Right ventricle myocardium inferior (tissue), 1 donor: ENCODE data around the gene NSG2. TPM values are rescaled to one million over a fixed set of nuclear protein-coding genes. Genes with fewer than 3 reads are reported as not detected.
"Not testable (repeated sequence)": the region's sequence is repeated elsewhere in the genome, so short reads cannot be mapped to it uniquely, and the experiment has no call there.

Source experiments
- ATAC-seq: fragments of 200-7000 bp; cut with Tn5 transposase; one replicate; pipeline ENCODE4 v1.9.1; 2020; ENCODE audit warnings: mild to moderate bottlenecking, moderate library complexity
- DNase-seq: peaks from one replicate; pipeline ENCODE4 v3.0.0; 2021; ENCODE audit errors: missing footprints
- intact Hi-C: fragments of 100-400 bp; cut with DNase I; formaldehyde crosslinking; loops from one replicate; pipeline ENCODE4 v1.11.0; 2022
- total RNA-seq: library from RNA; stranded (reverse); fragmentation: NEBNext Ultra II Directional; extraction: Animal tissue kit (Norgen Biotek cat#: 25700); gene quantifications from one replicate; pipeline ENCODE4 v1.2.1, GENCODE V29; 2021
- donor health status: DM: no; HTN: yes; CAD: no; lungs with severe emphysema.

Gene NSG2
- total RNA-seq, 1 donor from 2014 or later: 0.30 TPM

DNA sequence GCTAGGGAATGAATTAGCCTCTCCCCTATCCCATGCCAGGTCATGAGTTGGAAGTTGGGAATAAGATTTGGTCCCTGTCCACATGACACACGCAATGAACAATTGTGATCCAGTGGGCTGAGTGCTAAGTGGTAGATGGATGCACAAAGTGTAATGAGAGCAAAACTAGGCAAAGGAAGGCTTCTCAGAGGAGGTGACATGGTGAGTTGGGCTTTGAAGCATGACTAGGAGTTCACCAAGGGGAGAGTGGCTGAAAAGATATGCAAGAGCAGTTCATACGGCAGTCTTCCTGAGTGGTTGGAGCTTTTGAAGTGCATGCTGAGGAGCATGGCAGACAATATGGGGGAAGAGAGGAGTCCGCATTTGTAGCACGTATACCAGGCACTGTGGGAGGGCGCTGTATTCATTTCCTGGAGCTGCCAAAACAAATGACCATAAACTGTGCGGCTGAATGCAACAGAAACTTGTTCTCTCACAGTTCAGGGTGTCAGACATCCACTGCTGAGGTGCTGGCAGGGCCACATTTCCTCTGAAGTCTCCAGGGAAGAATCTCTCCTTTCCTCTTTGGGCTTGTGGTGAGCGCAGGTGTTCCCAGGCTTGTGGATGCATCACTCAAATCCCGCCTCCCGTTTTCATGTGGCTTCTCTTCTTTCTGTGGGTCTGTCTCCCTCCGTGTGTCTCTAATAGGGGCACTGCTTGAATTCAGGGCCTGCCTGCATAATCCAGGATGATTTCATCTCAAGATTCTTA lies 49.5 kb downstream of the NSG2 start:
- DNase-seq: no peak
- intact Hi-C loops: no loop called here
- no peak for ATAC-seq

DNA sequence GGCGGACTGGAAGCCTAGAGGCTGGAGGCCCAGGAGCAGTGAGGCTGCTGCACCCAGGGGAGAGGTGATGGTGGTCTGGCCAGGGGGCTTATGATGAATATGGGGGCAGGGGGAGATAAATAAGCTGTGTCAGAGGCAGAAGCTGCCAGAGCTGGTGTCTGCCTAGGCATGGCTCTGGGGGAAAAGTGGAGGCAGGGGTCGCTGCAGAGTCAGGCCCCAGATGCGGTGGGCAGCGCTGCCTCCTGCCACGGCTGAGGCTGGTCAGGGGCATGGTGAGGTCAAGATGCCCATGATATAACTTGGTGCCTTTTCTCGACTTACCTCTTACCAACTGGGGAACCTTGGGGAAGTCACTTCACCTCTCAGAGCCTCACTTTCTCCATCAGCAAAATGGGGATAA lies 51.1 kb downstream of the NSG2 start:
- ATAC-seq: no peak
- intact Hi-C loops: no loop called here

DNA sequence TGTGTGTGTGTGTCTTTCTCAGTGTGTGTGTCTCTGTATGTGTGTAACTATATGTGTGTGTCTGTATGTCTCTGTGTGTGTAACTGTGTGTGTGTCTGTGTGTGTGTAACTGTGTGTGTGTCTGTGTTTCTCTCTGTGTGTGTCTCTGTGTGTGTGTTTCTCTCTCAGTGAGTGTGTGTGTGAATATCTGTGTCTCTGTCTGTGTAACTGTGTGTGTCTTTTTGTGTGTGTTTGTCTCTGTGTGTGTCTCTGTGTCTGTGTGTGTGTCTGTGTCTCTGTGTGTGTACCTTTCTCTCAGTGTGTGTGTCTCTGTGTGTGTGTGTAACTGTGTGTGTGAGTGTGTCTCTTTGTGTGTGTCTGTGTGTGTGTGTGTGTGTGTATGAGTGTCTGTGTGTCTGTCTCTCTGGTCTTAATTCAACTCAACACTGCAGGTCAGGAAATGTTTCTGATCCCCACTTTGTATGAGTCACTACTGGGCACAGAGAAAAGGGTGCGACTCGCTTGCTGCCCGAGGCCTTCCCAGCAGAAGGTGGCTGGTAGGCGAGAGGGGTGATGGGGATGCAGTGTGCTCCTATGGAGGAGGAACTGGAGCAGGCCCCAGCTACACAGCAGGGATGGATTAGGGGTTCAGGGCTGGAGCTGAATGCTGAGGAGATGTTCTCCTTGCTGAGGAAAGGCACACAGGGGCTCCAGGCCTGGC lies 52.1 kb downstream of the NSG2 start:
- no peak for ATAC-seq
- no peak for DNase-seq
- intact Hi-C loops: no loop called here

More for the DNA sequence above, 51.1 kb downstream of the NSG2 start:
- no peak for DNase-seq

DNA sequence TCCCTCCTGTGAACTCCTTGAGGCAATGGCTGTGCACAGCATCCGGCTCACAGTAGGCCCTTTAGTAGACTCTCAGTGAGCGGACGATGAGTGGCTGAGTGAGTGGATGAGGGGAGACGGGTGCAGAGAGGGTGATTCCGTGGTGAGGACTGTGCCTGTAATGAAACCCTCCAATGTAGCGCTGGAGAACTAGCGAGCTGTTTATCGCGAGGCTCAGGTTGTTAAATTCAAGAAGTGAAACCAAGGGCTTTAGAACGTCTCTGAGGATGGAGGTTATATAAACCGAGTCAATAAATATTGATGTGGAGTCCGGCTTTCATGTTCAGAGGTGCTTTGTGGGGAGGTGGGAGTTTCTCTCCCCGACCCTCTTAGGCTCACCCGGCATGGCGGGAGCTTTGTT lies 53.2 kb downstream of the NSG2 start:
- ATAC-seq: no peak

DNA sequence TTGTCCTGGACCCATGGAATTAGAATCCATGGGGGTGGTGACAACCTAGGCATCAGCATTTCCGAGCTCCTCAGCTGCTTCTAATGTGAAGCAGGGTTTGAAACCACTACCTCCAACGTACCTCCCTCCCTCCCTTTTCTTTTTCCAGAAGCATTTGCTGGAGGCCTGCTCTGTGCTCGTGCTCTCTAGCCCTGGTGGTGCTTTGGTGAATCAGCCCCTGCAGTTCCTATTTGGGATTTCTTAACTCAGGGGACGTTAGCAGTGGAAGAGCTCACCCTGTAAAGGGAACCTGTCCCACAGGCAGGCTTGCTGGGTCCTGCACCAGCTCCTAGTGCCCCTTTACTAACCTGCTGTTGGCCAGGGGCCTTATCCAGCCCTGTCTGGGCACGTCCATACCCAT lies 55.0 kb downstream of the NSG2 start:
- DNase-seq (no peak), ATAC-seq (no peak)
- intact Hi-C loops: no loop called here

More for the DNA sequence above, 53.2 kb downstream of the NSG2 start:
- intact Hi-C loops: no loop called here
- no peak for DNase-seq

DNA sequence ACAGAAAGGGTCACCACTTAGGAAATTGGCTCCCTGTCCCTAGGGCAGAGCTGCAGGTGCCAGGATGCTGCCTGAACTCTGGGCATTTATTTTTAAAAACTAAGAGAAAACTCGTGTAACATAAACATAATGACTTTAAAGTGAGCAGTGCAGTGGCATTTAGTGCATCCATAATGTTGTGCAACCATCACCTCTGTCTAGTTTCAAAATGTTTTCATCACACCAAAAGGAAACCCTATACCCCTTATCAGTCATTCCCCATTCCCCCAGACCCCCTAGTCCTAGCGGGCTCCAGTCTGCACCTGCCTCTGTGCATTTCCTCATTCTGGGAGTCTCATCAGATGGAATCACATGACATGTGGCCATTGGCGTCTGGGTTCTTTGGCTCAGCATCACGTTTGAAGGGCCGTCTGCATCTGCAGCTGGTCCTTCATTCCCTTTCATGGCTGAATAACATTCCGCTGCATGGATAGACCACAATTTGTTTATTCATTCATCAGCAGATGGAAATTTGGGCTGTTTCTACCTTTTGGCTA lies 55.8 kb downstream of the NSG2 start:
- DNase-seq (no peak), ATAC-seq (no peak)
- intact Hi-C loops: no loop called here

DNA sequence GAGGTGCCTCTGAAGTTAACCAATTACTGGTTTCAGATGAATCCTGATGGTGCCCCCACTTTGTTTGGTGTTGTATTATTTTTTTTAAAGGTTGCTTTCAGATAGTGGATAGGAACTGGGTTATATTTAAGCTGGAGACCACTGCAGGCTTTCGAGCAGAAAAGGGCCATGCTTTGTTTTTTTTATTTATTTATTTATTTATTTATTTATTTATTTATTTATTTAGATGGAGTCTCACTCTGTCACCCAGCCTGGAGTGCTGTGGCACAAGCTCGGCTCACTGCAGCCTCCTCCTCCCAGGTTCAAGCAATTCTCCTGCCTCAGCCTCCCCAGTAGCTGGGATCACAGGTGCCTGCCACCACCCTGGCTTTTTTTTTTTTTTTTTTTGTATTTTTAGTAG lies 57.1 kb downstream of the NSG2 start:
- ATAC-seq, DNase-seq, intact Hi-C loops: not testable (repeated sequence)

DNA sequence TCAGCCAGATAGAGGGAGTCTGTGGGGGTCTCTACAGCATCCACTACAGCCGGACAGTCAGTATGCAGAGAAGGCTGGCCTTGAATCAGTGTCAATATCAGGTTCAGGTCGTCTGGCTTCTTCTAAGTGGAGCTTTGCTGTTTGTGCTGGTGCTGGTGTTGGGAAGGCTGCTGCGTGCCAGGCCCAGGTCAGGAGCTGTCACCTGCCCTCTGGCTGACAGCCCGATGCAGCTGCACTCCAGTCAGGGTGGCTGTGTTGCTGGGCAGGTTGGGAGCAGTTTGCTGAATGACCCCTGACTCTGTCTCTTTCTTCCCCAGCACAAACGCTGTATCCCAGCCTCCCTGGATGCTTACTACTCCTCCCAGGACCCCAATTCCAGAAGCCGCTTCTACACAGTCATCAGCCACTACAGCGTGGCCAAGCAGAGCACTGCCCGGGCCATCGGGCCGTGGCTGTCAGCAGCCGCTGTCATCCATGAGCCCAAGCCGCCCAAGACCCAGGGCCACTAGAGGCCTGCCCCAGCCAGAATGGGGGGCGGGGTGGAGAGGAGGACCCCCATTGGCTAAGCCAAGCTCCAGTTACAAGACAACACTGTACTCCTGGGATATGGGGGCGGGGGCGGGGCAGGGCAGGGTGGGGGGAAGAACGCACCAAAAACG lies 61.6 kb downstream of the NSG2 start:
- DNase-seq (no peak), ATAC-seq (no peak)
- intact Hi-C loops: no loop called here

DNA sequence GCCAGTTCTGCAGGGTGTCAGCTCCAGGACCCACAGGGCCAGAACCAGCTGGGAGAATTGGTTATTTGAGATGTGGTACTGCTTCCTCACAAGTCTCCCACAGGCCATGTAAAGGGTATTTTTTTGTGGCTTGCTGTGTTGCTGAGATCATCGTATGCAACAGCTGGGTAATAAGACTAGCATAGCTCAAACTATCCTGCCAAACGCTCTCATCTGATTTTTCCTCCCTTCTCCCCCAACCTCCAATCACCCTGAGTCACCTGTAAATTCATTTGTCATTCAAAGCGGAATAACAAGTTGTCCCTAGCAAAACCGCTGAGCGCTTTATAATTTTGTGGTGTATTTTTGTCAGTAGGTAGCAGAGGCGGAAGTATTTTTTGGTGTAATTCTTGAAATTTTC lies 63.2 kb downstream of the NSG2 start:
- intact Hi-C loops: no loop called here
- ATAC-seq (no peak), DNase-seq (no peak)

DNA sequence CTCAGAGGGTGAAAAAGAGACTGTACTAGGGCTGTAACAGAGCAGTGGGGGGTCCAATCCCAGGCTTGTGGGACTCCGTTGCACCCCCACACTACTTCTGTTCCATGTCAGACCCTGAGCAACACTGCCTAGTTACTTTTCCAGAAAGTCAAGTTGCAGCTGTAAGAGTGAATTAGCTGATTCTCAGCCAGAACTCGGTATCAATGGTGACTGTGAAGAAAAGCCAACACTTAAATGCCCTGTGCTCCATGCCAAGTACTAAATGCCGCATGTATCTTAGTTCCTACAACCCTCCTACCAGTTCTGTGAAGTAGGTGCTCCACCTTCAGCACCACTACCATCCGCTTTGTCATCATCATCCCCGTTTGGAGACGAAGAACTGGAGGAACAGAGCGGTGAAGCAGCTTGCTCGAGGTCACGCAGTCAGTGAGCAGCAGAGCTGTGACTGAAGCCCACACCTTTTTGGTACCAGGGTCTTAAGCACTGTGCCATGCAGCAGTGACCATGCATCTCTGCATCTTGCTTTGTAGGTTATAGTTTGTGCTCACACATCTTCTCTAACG lies 64.3 kb downstream of the NSG2 start:
- ATAC-seq (no peak), DNase-seq (no peak)
- intact Hi-C loops: no loop called here

DNA sequence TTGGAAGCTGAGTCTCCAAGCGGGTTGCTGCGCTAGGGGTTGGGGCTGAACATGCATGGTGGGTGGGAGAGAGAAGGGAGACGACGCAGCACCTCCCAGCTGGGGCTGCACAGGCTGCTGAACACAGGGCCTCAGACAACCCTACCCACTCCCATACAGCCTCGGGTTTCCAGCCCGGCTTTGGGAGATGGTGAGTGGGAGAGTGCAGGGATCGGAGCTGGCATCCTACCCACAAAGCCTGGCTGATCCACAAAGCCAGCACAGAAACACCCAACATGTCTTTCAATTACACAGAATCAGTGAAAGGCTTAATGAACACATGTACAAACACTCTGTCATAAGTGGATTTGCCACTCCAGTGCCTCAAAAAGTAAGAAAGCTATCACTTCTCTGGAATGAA lies 64.8 kb downstream of the NSG2 start:
- DNase-seq (no peak), ATAC-seq (no peak)
- intact Hi-C loops: no loop called here

DNA sequence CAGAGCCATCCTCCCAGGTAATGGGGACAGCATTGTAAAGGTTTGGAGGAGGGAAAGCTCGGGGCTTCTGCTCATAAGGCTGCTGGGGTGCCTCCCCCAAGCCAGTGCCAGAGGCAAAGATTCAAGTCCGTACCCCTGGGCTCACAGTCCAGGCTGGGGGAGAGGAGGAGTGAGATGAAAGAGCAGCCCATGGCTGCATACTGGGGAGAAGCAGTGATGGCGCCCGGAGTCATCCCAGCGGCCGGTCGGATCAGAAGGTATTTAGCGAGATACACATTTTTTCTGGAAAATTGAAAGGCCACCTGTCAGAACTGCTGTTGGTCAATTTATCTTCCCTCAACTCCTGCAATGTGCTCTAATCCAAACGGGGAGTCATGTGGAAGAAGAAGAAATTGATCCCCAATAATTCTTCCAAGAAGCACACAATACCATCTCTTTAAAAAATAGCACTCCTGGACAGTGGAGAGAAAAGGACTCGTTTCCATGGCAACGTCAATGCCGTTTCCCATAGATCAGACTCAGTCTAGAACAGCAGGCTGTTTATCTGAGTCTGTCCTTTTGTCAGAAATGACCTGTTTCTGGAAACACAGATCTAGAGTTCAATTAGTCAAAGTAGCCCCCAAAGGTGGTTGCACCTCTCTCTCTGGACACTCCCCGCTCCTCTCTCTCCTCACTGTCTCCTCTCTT lies 65.9 kb downstream of the NSG2 start:
- no peak for ATAC-seq

DNA sequence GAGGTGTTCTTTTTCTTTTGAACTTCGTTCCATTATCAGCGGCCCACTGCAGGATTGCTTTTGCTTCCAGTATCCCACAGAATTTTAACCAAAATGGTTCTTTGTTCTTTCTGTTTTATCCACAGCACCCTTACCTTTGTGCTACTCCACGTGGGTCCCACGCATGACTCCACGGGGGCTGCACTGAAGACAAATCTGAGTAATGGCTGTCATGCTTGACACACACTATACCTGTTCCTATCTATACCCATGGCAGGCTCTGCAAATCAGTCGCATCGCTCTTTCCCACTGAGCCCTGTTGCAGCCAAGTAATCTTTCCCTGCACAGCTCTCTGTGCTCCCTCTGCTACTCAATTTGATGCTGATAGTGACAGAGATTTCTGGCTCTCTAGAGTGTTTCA lies 69.7 kb downstream of the NSG2 start:
- DNase-seq (no peak), ATAC-seq (no peak)
- intact Hi-C loops: no loop called here

More for the DNA sequence above, 65.9 kb downstream of the NSG2 start:
- DNase-seq: no peak
- intact Hi-C loops: no loop called here

DNA sequence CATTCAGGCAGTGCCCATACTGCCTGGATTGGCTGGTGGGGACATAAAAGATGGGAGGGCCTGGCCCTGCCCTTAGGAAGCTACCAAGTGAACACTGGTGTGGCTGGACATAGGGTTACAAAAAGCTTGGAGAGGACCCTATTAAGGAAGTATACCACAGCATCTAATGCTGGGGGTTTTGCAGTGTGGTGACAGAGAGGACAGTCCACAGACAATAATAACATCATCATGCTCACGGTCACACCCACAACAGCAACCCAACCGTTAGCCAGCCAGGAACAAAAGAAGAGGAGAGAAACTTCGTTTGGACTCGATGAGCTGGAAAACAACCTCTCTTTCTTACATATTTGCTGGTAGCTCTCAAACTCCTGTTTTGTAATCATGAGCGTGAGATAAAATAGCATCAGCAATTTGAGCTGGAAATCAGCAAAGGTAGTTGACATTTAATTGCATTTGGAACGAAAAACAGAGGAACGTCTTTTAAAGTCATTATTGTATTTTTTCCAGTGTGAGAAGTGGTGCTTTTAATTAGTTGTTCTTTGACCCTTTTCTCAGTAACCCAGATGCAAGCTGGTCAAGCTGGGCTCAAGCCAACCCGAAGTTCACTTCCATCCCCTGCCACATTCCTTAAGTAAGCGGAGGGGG lies 73.4 kb downstream of the NSG2 start:
- ATAC-seq: no peak
- intact Hi-C loops: no loop called here

DNA sequence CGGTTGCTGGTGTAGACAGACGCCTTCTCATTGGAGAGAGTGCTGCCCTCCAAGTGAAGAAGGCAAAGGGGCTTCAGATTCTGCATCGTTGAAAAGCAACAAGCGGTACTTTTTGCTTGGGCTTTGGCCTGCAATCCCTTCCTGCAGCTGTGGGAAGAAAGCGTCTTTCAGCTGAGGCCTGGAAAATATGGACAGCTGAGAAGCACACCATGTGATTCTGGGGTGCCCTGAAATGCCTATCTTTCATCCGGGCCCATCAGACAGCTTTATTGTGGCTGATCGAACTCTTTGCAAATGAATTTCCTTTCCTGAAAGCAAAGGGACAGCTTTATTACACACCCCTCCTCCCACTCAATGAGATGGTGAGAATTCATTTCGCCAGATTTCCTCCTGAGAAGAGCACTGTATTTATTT lies 74.0 kb downstream of the NSG2 start:
- intact Hi-C loops: no loop called here
- ATAC-seq (no peak), DNase-seq (no peak)

More for the DNA sequence above, 73.4 kb downstream of the NSG2 start:
- DNase-seq: no peak

DNA sequence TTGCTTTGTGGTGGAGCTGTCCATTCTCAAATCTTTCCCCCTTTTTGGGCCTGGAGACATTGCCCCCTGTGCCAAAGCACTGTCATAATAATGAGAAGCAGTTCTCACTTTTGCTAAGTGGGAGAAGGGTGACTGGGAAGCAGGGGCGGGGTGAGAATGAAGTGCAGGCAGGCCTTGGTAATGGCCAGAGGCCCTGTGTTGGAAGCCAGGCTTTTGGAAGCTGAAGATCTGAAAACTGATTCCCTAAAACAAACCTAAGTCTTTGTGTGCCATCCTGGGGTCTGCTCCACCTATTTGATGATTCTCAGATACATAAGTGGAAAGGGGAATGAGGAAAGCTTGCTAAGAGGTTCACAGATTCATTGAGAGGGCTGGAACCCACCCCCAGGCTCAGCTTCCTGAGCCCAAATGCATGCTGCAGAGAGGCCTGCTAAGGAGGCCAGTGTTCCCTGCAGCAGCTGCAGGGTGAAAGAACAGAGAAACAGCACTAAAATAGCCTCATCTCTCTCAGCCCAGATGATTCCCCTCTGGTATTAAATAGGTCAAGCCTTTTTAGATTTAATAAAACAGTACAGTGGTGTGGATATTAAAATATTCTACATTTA lies 75.0 kb downstream of the NSG2 start:
- no peak for DNase-seq
- ATAC-seq: no peak
- intact Hi-C loops: no loop called here

DNA sequence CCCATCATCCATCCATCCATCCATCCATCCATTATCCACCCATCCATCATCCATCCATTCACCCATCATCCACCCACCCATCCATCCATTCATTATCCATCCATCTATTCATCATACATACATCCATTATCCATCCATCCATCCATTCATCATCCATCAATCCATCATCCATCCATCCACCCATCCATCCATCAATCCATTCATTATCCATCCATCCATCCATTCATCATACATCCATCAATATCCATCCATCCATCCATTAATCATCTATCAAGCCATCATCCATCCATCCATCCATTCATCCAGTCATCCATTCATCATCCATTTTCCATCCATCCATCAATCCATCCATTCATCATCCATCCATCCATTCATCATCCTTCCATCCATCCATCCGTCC lies 89.0 kb downstream of the NSG2 start:
- ATAC-seq (no peak), DNase-seq (no peak)
- intact Hi-C loops: no loop called here

DNA sequence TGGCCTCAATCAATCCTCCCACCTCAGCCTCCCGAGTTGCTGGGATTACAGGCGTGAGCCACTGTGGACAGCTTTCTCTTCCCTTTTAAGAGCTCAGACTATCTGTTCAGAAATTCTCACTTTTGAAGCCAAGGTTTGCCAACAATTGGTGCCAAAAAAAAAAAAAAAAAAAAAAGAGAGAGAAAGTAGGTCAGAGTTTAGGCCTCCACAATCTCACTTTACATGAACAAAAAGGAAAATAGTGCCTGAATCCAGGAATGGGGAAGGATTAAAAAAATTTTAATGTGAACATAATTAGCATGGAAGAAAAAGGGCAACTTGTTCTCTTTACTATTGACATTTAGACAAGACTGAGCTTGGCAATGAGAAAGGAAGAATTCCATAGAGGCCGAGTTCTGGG lies 94.1 kb downstream of the NSG2 start:
- intact Hi-C loops: no loop called here

More for the DNA sequence above, 94.1 kb downstream of the NSG2 start:
- DNase-seq: no peak
- peak; percentile 30 for ATAC-seq
